GM12892 (cell line): ENCODE measurements around the gene NKD1.

Experiments
- POLR2A ChIP-seq: IDR thresholded peaks from 2 replicates; pipeline ENCODE4 v1.6.1; 2011; ENCODE audit warnings: low read depth, low read length, control low read depth
- POLR2AphosphoS5 ChIP-seq: IDR thresholded peaks from 2 replicates; pipeline ENCODE4 v1.6.1; 2011; ENCODE audit warnings: low read depth, low read length, control low read depth
- TAF1 ChIP-seq: IDR thresholded peaks from 2 replicates; pipeline ENCODE4 v1.6.1; 2011; ENCODE audit warnings: low read depth, mild to moderate bottlenecking, control low read depth, low read length, borderline replicate concordance

GRCh38 chr16:50634947-50635346 is 86.8 kb downstream of the NKD1 start:
- no peak for TF ChIP-seq POLR2AphosphoS5
- no peak for TF ChIP-seq POLR2A
- TF ChIP-seq TAF1, result no peak
